Endothelial cell of umbilical vein (primary cell): Measurements from ENCODE around the gene GPR137B. TPM values are rescaled to one million over a fixed set of nuclear protein-coding genes. Genes with fewer than 3 reads are reported as not detected.

Source experiments
- BruUV-seq: library from RNA; stranded (reverse); fragments of 400-500 nt; replicated peaks from 2 replicates; lab custom pipeline; 2021; lab: Mats Ljungman, UMichigan
- CTCF ChIA-PET: fragments of 300-600, 350-600 bp; sonication (Branson Sonifier 250); formaldehyde crosslinking; loops from one replicate; lab custom pipeline; 2021; ENCODE audit warnings: antibody characterized with exemption, inconsistent platforms; lab: Charles Lee
- POLR2A ChIA-PET: fragments of 300-600, 350-600 bp; sonication (Branson Sonifier 250); formaldehyde crosslinking; loops from one replicate; lab custom pipeline; 2021; ENCODE audit warnings: antibody characterized with exemption, inconsistent platforms; lab: Charles Lee
- DNase-seq: peaks from one replicate; pipeline ENCODE4 v3.0.0-alpha.2; 2011; ENCODE audit warnings: low read depth, low spot score
- FAIRE-seq: peaks from 2 replicates; lab custom pipeline; 2011; peaks lifted over from hg19 to GRCh38; lab: Jason Lieb, UNC
- H2AFZ ChIP-seq: 2 replicates; pipeline ENCODE4 v1.6.0; 2012; ENCODE audit warnings: low read depth, low read length, control low read depth, inconsistent platforms
- H3K27ac ChIP-seq: 2 replicates; pipeline ENCODE4 v1.5.1; 2011; ENCODE audit warnings: low read depth, mild to moderate bottlenecking, control low read depth, low read length, moderate library complexity; ENCODE audit not compliant: insufficient read depth
- H3K27me3 ChIP-seq, 2 experiments: 2 replicates each; pipeline versions ENCODE4 v1.6.0 to v1.6.1; 2011; ENCODE audit warnings: low read length in 2 of 2, mixed read lengths in 1 of 2; ENCODE audit not compliant: control insufficient read depth in 2 of 2, insufficient read depth in 2 of 2
- H3K36me3 ChIP-seq, 2 experiments: 2 replicates in 1 of 2; 3 replicates in 1 of 2; pipeline ENCODE4 v1.5.1; 2011; ENCODE audit warnings: low read length in 2 of 2, mild to moderate bottlenecking in 1 of 2, moderate library complexity in 1 of 2; ENCODE audit not compliant: control insufficient read depth in 2 of 2, insufficient read depth in 2 of 2; ENCODE audit errors: extremely low read depth in 1 of 2
- H3K4me1 ChIP-seq: 3 replicates; pipeline ENCODE4 v1.5.1; 2011; ENCODE audit warnings: mild to moderate bottlenecking, low read length; ENCODE audit not compliant: control insufficient read depth, insufficient read depth; ENCODE audit errors: extremely low read depth
- H3K4me2 ChIP-seq: 2 replicates; pipeline ENCODE4 v1.6.1; 2011; ENCODE audit warnings: low read length, control low read depth, mixed read lengths; ENCODE audit not compliant: insufficient read depth
- H3K4me3 ChIP-seq, 3 experiments: fragments of 200-600 bp in 1 of 3; sonication (generic), shearing (Covaris generic) in 1 of 3; replicated peaks in 1 of 3; 2 replicates each; pipeline ENCODE4 v1.5.1; 2011 to 2016; ENCODE audit warnings: control low read depth in 3 of 3, low read length in 3 of 3, mild to moderate bottlenecking in 2 of 3, inconsistent platforms in 1 of 3, low read depth in 1 of 3, moderate library complexity in 1 of 3; ENCODE audit not compliant: insufficient read depth in 1 of 3
- H3K79me2 ChIP-seq: 2 replicates; pipeline ENCODE4 v1.6.0; 2012; ENCODE audit warnings: low read length, inconsistent platforms; ENCODE audit not compliant: control insufficient read depth, insufficient read depth
- H3K9ac ChIP-seq: replicated peaks from 2 replicates; pipeline ENCODE3; 2011; ENCODE audit warnings: low read length, control low read depth; ENCODE audit not compliant: insufficient read depth; ENCODE audit errors: extremely low read depth
- H3K9me1 ChIP-seq: replicated peaks from 3 replicates; pipeline ENCODE4 v1.6.0; 2011; ENCODE audit warnings: mild to moderate bottlenecking, low read length; ENCODE audit not compliant: control insufficient read depth, insufficient read depth; ENCODE audit errors: extremely low read depth
- H3K9me3 ChIP-seq: replicated peaks from 2 replicates; pipeline ENCODE4 v1.5.1; 2012; ENCODE audit warnings: low read length, inconsistent platforms; ENCODE audit not compliant: control insufficient read depth, insufficient read depth
- H4K20me1 ChIP-seq: replicated peaks from 2 replicates; pipeline ENCODE3; 2011; ENCODE audit warnings: mild to moderate bottlenecking, low read length; ENCODE audit not compliant: control insufficient read depth, insufficient read depth; ENCODE audit errors: extremely low read depth
- CTCF ChIP-seq, 2 donors: IDR thresholded peaks; 1 replicate in 1 of 2; 2 replicates in 1 of 2; pipeline ENCODE4 v1.5.1; 2011; ENCODE audit warnings: low read length in 2 of 2, mild to moderate bottlenecking in 2 of 2, moderate library complexity in 2 of 2, control low read depth in 1 of 2, inconsistent platforms in 1 of 2, low read depth in 1 of 2; ENCODE audit not compliant: insufficient read depth in 1 of 2; ENCODE audit errors: extremely low read depth in 1 of 2
- EZH2 ChIP-seq: IDR thresholded peaks from 2 replicates; pipeline ENCODE4 v1.6.1; 2012; ENCODE audit warnings: borderline replicate concordance, low read depth, mild to moderate bottlenecking, moderate library complexity, low read length, inconsistent platforms; ENCODE audit not compliant: severe bottlenecking
- FOS ChIP-seq: IDR thresholded peaks from 2 replicates; pipeline ENCODE4 v1.6.1; 2011; ENCODE audit warnings: mild to moderate bottlenecking, low read length, moderate library complexity, borderline replicate concordance; ENCODE audit not compliant: insufficient read depth
- GATA2 ChIP-seq: IDR thresholded peaks from 2 replicates; pipeline ENCODE4 v1.7.0; 2011; ENCODE audit warnings: low read depth, mild to moderate bottlenecking, moderate library complexity, mixed read lengths, low read length; ENCODE audit not compliant: insufficient read length, insufficient read depth
- JUN ChIP-seq: IDR thresholded peaks from 2 replicates; pipeline ENCODE4 v1.6.1; 2011; ENCODE audit warnings: borderline replicate concordance, low read depth; ENCODE audit not compliant: insufficient read length, insufficient read depth
- MAX ChIP-seq: IDR thresholded peaks from 2 replicates; pipeline ENCODE4 v1.6.1; 2011; ENCODE audit not compliant: insufficient read depth, insufficient read length
- MYC ChIP-seq: IDR thresholded peaks from one replicate; pipeline ENCODE4 v1.6.1; 2011; ENCODE audit warnings: mild to moderate bottlenecking, low read depth, low read length
- POLR2A ChIP-seq: IDR thresholded peaks from 2 replicates; pipeline ENCODE4 v1.6.1; 2012; ENCODE audit warnings: low read depth, mild to moderate bottlenecking, control low read depth, low read length
- POLR2AphosphoS5 ChIP-seq: IDR thresholded peaks from 2 replicates; pipeline ENCODE4 v1.6.1; 2012; ENCODE audit warnings: low read depth, mild to moderate bottlenecking, control low read depth, low read length, moderate library complexity; ENCODE audit not compliant: insufficient read depth
- dilution Hi-C: fragments of 300-500 bp; cut with MboI; formaldehyde crosslinking; loops from one replicate; pipeline ENCODE4 v1.15.0; 2019; ENCODE audit warnings: low sequenced_read_pairs; ENCODE audit not compliant: extremely low pct_ligation_motif_present
- intact Hi-C: fragments of 100-400 bp; cut with micrococcal nuclease; formaldehyde crosslinking; loops from one replicate; pipeline ENCODE4 v1.10.0; 2022
- polyA plus RNA-seq, 4 experiments: library from polyadenylated mRNA; depleted of rRNA in 3 of 4; stranded (reverse) in 3 of 4; unstranded in 1 of 4; fragments of >200 nt; gene quantifications; 2 replicates each; pipeline versions ENCODE4 v1.2.1 to v1.2.3, GENCODE V29; 2011 to 2012; ENCODE audit warnings: missing spikeins in 1 of 4
- total RNA-seq: library from RNA; stranded (reverse); gene quantifications from 2 replicates; pipeline ENCODE4 v1.2.3, GENCODE V29; 2021

The GPR137B gene
- total and polyA plus RNA-seq, 2 donors (not counting 3 experiments of a cell fraction or from before 2014, with no cell fraction given): 7.8 to 11.9 TPM

- Histone ChIP-seq H2AFZ (no peak overlapping the region), H3K4me2 (no peak overlapping the region), H3K4me1 (no peaks in the 10 kb centered on the region), H3K9ac (no peak overlapping the region), H4K20me1 (no peaks in the 10 kb centered on the region), H3K9me3 (no peaks in the 10 kb centered on the region), H3K9me1 (no peaks in the 10 kb centered on the region), H3K27me3 (no peaks in the 10 kb centered on the region), H3K27ac (no peak overlapping the region), H3K4me3 (no peak overlapping the region), H3K36me3 (no peaks in the 10 kb centered on the region), H3K79me2 (no peaks in the 10 kb centered on the region)
- dilution Hi-C loops (no loop called here), intact Hi-C loops (no loop called here)
- ChIA-PET CTCF (no interaction called here), POLR2A (no interaction called here)
- DNase-seq: no peak
- no peak for FAIRE-seq
- no peak for TF ChIP-seq POLR2A
- TF ChIP-seq MAX: no peak
- no peak for TF ChIP-seq FOS
- no peak for TF ChIP-seq JUN
- TF ChIP-seq POLR2AphosphoS5: no peak
- no peak for TF ChIP-seq GATA2
- TF ChIP-seq MYC: no peak
- TF ChIP-seq CTCF (IDR thresholded peaks at IDR 0.05; ENCODE audit: extremely low read depth in 1 of 2, insufficient read depth in 1 of 2, low read depth in 1 of 2, low read length in 2 of 2): no peak
- TF ChIP-seq EZH2: no peak
- no TSS peak for BruUV-seq
Measured at GRCh38 chr1:236257216-236257615, 114.9 kb downstream of the GPR137B start.
